B cell (primary cell): ENCODE measurements around the gene PPM1J. TPM values are rescaled to one million over a fixed set of nuclear protein-coding genes. Genes with fewer than 3 reads are reported as not detected.

Experiments
- ATAC-seq: fragments of 200-7000 bp; cut with Tn5 transposase; one replicate; pipeline ENCODE4 v1.10.0; 2021; ENCODE audit warnings: low read depth, mild to moderate bottlenecking, moderate number of reproducible peaks, moderate library complexity
- CTCF ChIA-PET: fragments of 350-600 bp; sonication (Branson Sonifier 250); formaldehyde crosslinking; loops from one replicate; lab custom pipeline; 2021; ENCODE audit warnings: antibody characterized with exemption, inconsistent platforms; lab: Charles Lee
- POLR2A ChIA-PET: fragments of 350-600 bp; sonication (Branson Sonifier 250); formaldehyde crosslinking; loops from one replicate; lab custom pipeline; 2021; ENCODE audit warnings: antibody characterized with exemption; lab: Charles Lee
- DNase-seq: peaks from one replicate; pipeline ENCODE4 v3.0.0; 2013
- H2AFZ ChIP-seq: 2 replicates; pipeline ENCODE4 v1.6.1; 2012; ENCODE audit warnings: mild to moderate bottlenecking, low read depth, low read length; ENCODE audit not compliant: insufficient read depth, poor library complexity, severe bottlenecking
- H3K27ac ChIP-seq, 2 donors: 1 replicate in 1 of 2; 2 replicates in 1 of 2; pipeline ENCODE4 v1.5.1; 2012 to 2013; ENCODE audit warnings: low read length in 2 of 2, mild to moderate bottlenecking in 2 of 2, moderate library complexity in 1 of 2
- H3K27me3 ChIP-seq, 4 experiments: fragments of 200-600 bp in 1 of 4; sonication (generic) in 1 of 4; replicated peaks in 1 of 4; 1 replicate in 2 of 4; 2 replicates in 2 of 4; pipeline versions ENCODE4 v1.6.1 to v1.7.0; 2013 to 2016; ENCODE audit warnings: low read length in 3 of 4, mild to moderate bottlenecking in 2 of 4, mixed read lengths in 1 of 4, moderate library complexity in 1 of 4; ENCODE audit not compliant: insufficient read depth in 4 of 4, control insufficient read depth in 3 of 4; ENCODE audit errors: control extremely low read depth in 1 of 4
- H3K36me3 ChIP-seq, 2 experiments: replicated peaks in 1 of 2; 1 replicate in 1 of 2; 2 replicates in 1 of 2; pipeline versions ENCODE4 v1.6.1 to v1.7.1; 2013; ENCODE audit warnings: low read length in 1 of 2; ENCODE audit not compliant: insufficient read depth in 2 of 2, control insufficient read depth in 1 of 2; ENCODE audit errors: control extremely low read depth in 1 of 2, extremely low read depth in 1 of 2
- H3K4me1 ChIP-seq, 2 donors: fragments of 200-600 bp in 1 of 2; sonication (generic) in 1 of 2; 1 replicate in 1 of 2; 2 replicates in 1 of 2; pipeline versions ENCODE4 v1.5.1 to v1.6.1; 2013 to 2017; ENCODE audit warnings: low read length in 2 of 2; ENCODE audit not compliant: control insufficient read depth in 2 of 2, insufficient read depth in 2 of 2
- H3K4me2 ChIP-seq: replicated peaks from 2 replicates; pipeline ENCODE3; 2012; ENCODE audit warnings: mild to moderate bottlenecking, low read depth, low read length; ENCODE audit not compliant: poor library complexity, severe bottlenecking
- H3K4me3 ChIP-seq, 5 experiments: fragments of 200-600 bp in 1 of 5; sonication (generic) in 1 of 5; 1 replicate in 3 of 5; 2 replicates in 2 of 5; pipeline versions ENCODE4 v1.5.1 to v1.7.0; 2011 to 2016; ENCODE audit warnings: low read length in 4 of 5, mild to moderate bottlenecking in 4 of 5, low read depth in 2 of 5, control low read depth in 1 of 5, moderate library complexity in 1 of 5; ENCODE audit not compliant: insufficient read depth in 1 of 5; ENCODE audit errors: control extremely low read depth in 1 of 5, extremely low read depth in 1 of 5
- H3K79me2 ChIP-seq: fragments of 200-600 bp; sonication (generic); one replicate; pipeline ENCODE4 v1.6.0; 2016; ENCODE audit warnings: low read length; ENCODE audit not compliant: control insufficient read depth, insufficient read depth
- H3K9ac ChIP-seq: fragments of 200-600 bp; sonication (generic); 2 replicates; pipeline ENCODE4 v1.6.1; 2017; ENCODE audit warnings: mild to moderate bottlenecking, low read length, moderate library complexity
- H3K9me3 ChIP-seq, 3 donors: one replicate each; pipeline versions ENCODE4 v1.6.1 to v1.7.1; 2013; ENCODE audit warnings: low read length in 2 of 3; ENCODE audit not compliant: control insufficient read depth in 2 of 3, insufficient read depth in 1 of 3; ENCODE audit errors: control extremely low read depth in 1 of 3
- H4K20me1 ChIP-seq: 2 replicates; pipeline ENCODE4 v1.6.0; 2012; ENCODE audit warnings: mild to moderate bottlenecking, low read length; ENCODE audit not compliant: insufficient read depth, control insufficient read depth, poor library complexity, severe bottlenecking
- H3K27ac Mint-ChIP-seq: one replicate; pipeline ENCODE4 v1.8.0; 2021; ENCODE audit warnings: mixed read lengths
- H3K27me3 Mint-ChIP-seq: one replicate; pipeline ENCODE4 v1.8.0; 2021; ENCODE audit warnings: mixed read lengths
- H3K4me1 Mint-ChIP-seq: one replicate; pipeline ENCODE4 v1.8.0; 2021; ENCODE audit warnings: mixed read lengths
- H3K4me3 Mint-ChIP-seq: one replicate; pipeline ENCODE4 v1.8.0; 2021; ENCODE audit warnings: mixed read lengths
- H3K9me3 Mint-ChIP-seq: one replicate; pipeline ENCODE4 v1.8.0; 2022; ENCODE audit warnings: mixed read lengths; ENCODE audit not compliant: insufficient read depth
- EZH2 ChIP-seq: IDR thresholded peaks from 2 replicates; pipeline ENCODE4 v1.6.1; 2012; ENCODE audit warnings: borderline replicate concordance, low read depth, mild to moderate bottlenecking, moderate library complexity, low read length; ENCODE audit not compliant: insufficient read depth, poor library complexity, severe bottlenecking
- WGBS: methylation state at CpG from one replicate; pipeline ENCODE4 v1.1.5; 2013; ENCODE audit warnings: missing lambda C conversion rate; ENCODE audit not compliant: insufficient coverage; 5-methylcytosine and 5-hydroxymethylcytosine counted together
- intact Hi-C: fragments of 100-400 bp; cut with micrococcal nuclease; formaldehyde crosslinking; loops from one replicate; pipeline ENCODE4 v1.10.0; 2022
- polyA plus RNA-seq: library from polyadenylated mRNA; depleted of rRNA; stranded (reverse); fragments of >200 nt; gene quantifications from 2 replicates; pipeline ENCODE4 v1.2.3, GENCODE V29; 2012
- total RNA-seq, 2 donors: library from RNA; stranded (reverse); fragments of 120-200 nt in 1 of 2; gene quantifications; 1 replicate in 1 of 2; 2 replicates in 1 of 2; pipeline versions ENCODE4 v1.2.3 to v1.2.4, GENCODE V29; 2013 to 2022
- TF ChIP-seq, protein P1 (sequence below): fragments of 200-600 bp; IDR thresholded peaks from one replicate; pipeline ENCODE4 v1.8.0; 2022; ENCODE audit warnings: antibody characterized with exemption, mild to moderate bottlenecking

PPM1J gene
- total and polyA plus RNA-seq, 2 donors (not counting 1 experiment from before 2014, with no cell fraction given), result 2.1 to 7.5 TPM

DNA sequence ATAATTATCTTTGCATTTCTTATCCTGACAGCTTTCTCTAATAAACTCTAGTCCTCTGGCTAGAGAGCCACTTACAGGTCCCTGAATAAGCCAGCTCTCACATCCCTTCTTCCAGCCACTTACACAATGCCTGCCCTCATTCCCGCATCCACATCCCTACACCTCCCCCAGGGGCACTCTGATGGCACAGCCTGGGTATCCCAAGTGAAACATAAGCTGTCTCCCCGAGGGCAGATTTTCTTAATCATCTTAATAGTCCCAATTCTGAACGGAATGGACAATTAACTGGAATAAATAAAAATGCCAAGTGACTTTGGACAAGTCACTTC lies 13.1 kb downstream of the PPM1J start:
- Histone ChIP-seq H3K4me3 (no peak overlapping the region), H2AFZ (no peak overlapping the region), H3K36me3 (no peaks in the 10 kb centered on the region), H3K9me3 (no peaks in the 10 kb centered on the region), H3K27me3 (no peaks in the 10 kb centered on the region), H4K20me1 (no peaks in the 10 kb centered on the region), H3K4me2 (peak overlapping the region; percentile 69), H3K27ac (peak overlapping the region in 1 of 2 donors; percentile 86), H3K79me2 (no peaks in the 10 kb centered on the region), H3K9ac (no peak overlapping the region), H3K4me1 (peaks cover 59 to 72% of the 10 kb centered on the region in 2 donors)
- Mint-ChIP-seq H3K4me3 (peak overlapping the region; percentile 4), H3K27ac (peak overlapping the region; percentile 96), H3K9me3 (no peaks in the 10 kb centered on the region), H3K4me1 (peaks cover 73% of the 10 kb centered on the region), H3K27me3 (no peaks in the 10 kb centered on the region)
- 81% methylated on average over 3 of the region's 3 CpGs for WGBS
- TF ChIP-seq EZH2, result no peak
- TF ChIP-seq, protein P1, sequence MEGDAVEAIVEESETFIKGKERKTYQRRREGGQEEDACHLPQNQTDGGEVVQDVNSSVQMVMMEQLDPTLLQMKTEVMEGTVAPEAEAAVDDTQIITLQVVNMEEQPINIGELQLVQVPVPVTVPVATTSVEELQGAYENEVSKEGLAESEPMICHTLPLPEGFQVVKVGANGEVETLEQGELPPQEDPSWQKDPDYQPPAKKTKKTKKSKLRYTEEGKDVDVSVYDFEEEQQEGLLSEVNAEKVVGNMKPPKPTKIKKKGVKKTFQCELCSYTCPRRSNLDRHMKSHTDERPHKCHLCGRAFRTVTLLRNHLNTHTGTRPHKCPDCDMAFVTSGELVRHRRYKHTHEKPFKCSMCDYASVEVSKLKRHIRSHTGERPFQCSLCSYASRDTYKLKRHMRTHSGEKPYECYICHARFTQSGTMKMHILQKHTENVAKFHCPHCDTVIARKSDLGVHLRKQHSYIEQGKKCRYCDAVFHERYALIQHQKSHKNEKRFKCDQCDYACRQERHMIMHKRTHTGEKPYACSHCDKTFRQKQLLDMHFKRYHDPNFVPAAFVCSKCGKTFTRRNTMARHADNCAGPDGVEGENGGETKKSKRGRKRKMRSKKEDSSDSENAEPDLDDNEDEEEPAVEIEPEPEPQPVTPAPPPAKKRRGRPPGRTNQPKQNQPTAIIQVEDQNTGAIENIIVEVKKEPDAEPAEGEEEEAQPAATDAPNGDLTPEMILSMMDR, result no peak
- CTCF ChIA-PET, result interaction anchor here (0.7 to 4.0 kb wide), 5 partner anchors 13 to 311 kb away, joined by 3 to 24 read pairs (median 4); partner anchors contain the start of genes MOV10 and PPM1J
- POLR2A ChIA-PET, result interaction anchor here (1.0 kb wide), 1 partner anchor 236 kb away, joined by 3 read pairs; no protein-coding TSS in a partner anchor
- no peak for DNase-seq
- no peak for ATAC-seq
- intact Hi-C loops, result no loop called here

DNA sequence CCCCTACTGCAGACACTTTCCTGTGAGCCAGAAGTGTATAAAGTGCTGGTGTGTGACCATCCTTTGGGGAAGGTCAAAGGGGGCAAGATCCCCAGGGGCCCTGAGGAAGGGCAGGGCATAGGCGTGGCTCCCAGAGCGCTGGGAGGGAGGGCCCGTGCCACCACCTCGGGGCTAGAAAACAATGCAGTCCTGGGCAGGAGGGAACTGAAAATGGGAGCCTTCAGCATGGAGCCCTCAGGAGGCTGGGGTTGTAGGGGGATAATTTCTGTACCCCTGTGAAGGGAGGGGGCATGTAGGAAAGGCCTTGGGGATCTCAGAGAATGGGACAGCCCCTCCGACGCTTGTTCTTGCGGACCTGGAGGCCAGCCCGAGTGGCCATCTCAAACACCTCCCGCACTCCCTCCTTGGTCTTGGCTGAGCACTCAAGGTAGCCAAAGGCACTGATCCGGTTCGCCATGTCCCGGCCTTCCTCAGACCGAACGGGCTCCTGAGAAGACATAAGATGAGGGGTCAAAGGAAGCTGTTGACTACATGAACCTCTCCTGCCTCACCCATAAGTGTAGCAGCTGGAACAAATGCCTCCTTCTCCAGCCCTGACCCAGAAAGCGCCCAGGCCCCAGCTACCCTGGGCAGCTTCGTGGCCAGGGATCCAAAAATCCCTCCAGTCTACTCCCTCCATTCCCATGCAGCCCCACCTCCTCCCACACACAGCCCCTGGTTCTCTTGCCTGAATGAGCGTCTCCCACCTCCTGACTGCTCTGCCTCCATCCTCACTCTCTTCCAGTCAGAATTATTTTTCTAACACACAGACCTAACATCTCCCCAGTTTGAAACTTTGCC lies 13.7 kb downstream of the PPM1J start:
- Histone ChIP-seq H3K27ac (peak overlapping the region; percentile 79 to 86), H3K36me3 (peaks cover 0 to 4% of the 10 kb centered on the region in 2 experiments), H3K9me3 (no peaks in the 10 kb centered on the region), H3K9ac (peak overlapping the region; percentile 44), H4K20me1 (no peaks in the 10 kb centered on the region), H3K27me3 (no peaks in the 10 kb centered on the region), H3K79me2 (no peaks in the 10 kb centered on the region), H2AFZ (peak overlapping the region; percentile 70), H3K4me3 (peak overlapping the region in 1 of 5 experiments; percentile 28), H3K4me2 (peak overlapping the region; percentile 69), H3K4me1 (peaks cover 56 to 68% of the 10 kb centered on the region in 2 donors)
- H3K27ac Mint-ChIP-seq, result peak overlapping the region; percentile 96
- WGBS, result 73% methylated on average over 12 of the region's 17 CpGs
- TF ChIP-seq, protein P1, result no peak
- no peak for TF ChIP-seq EZH2
- no peak for ATAC-seq
- no peaks in the 10 kb centered on the region for H3K27me3 Mint-ChIP-seq
- peak overlapping the region; percentile 77 for H3K4me3 Mint-ChIP-seq
- ChIA-PET POLR2A (no interaction called here), CTCF (interaction anchor here (0.7 to 4.0 kb wide), 6 partner anchors 14 to 310 kb away, joined by 3 to 24 read pairs (median 4); partner anchors contain the start of genes MOV10 and PPM1J)
- no peaks in the 10 kb centered on the region for H3K9me3 Mint-ChIP-seq
- no peak for DNase-seq
- peaks cover 71% of the 10 kb centered on the region for H3K4me1 Mint-ChIP-seq
- intact Hi-C loops, result loop anchor here (2.0 kb wide), 2 partner anchors 13 to 27 kb away; partner anchors contain the start of genes MOV10 and PPM1J
